Kidney (tissue), 14 donors: ENCODE data around the gene ZNF385C. TPM values are rescaled to one million over a fixed set of nuclear protein-coding genes. Genes with fewer than 3 reads are reported as not detected.

Source experiments
- DNase-seq, 5 donors: peaks; one replicate each; pipeline ENCODE4 v3.0.0-alpha.2; 2013 to 2020
- FAIRE-seq: peaks from 2 replicates; lab custom pipeline; 2012; peaks lifted over from hg19 to GRCh38; lab: Jason Lieb, UNC
- H3K27ac ChIP-seq, 2 donors: one replicate each; pipeline ENCODE4 v1.7.0; 2013; ENCODE audit warnings: low read depth in 2 of 2, low read length in 2 of 2, inconsistent platforms in 1 of 2
- H3K27me3 ChIP-seq: one replicate; pipeline ENCODE4 v1.7.1; 2013; ENCODE audit warnings: low read length, inconsistent platforms; ENCODE audit not compliant: control insufficient read depth, insufficient read depth
- H3K36me3 ChIP-seq, 3 donors: one replicate each; pipeline versions ENCODE4 v1.7.0 to v1.7.1; 2013; ENCODE audit warnings: low read length in 3 of 3, control low read depth in 1 of 3, inconsistent platforms in 1 of 3; ENCODE audit not compliant: insufficient read depth in 3 of 3, control insufficient read depth in 2 of 3
- H3K4me1 ChIP-seq, 3 donors: one replicate each; pipeline versions ENCODE4 v1.7.0 to v1.7.1; 2013; ENCODE audit warnings: low read length in 3 of 3, inconsistent platforms in 1 of 3, low read depth in 1 of 3; ENCODE audit not compliant: control insufficient read depth in 2 of 3, insufficient read depth in 2 of 3
- H3K4me3 ChIP-seq, 3 donors: one replicate each; pipeline versions ENCODE4 v1.7.0 to v1.8.1; 2013; ENCODE audit warnings: low read length in 3 of 3, control low read depth in 1 of 3, inconsistent platforms in 1 of 3
- H3K9ac ChIP-seq, 3 donors: one replicate each; pipeline versions ENCODE4 v1.7.0 to v1.7.1; 2013; ENCODE audit warnings: low read length in 3 of 3, control low read depth in 1 of 3, inconsistent platforms in 1 of 3
- H3K9me3 ChIP-seq, 3 donors: one replicate each; pipeline versions ENCODE4 v1.7.0 to v1.7.1; 2013; ENCODE audit warnings: low read length in 3 of 3, control low read depth in 1 of 3, inconsistent platforms in 1 of 3; ENCODE audit not compliant: control insufficient read depth in 2 of 3, insufficient read depth in 1 of 3
- intact Hi-C: fragments of 100-400 bp; cut with DNase I; formaldehyde crosslinking; loops from one replicate; pipeline ENCODE4 v1.11.1; 2022
- polyA plus RNA-seq: library from polyadenylated mRNA; stranded (reverse); fragments of 350-450 nt; fragmentation: Illumina TruSeq; extraction: RNeasy Lipid Tissue Mini Kit (QIAGEN cat#74804); gene quantifications from one replicate; pipeline ENCODE4 v1.2.3, GENCODE V29; 2014; ENCODE audit warnings: low read depth, low replicate concordance; ENCODE audit not compliant: insufficient read depth
- total RNA-seq: library from RNA; stranded (reverse); fragmentation: NEBNext Ultra II Directional; extraction: Animal tissue kit (Norgen Biotek cat#: 25700); gene quantifications from one replicate; pipeline ENCODE4 v1.2.1, GENCODE V29; 2021
- TF ChIP-seq, protein P1 (sequence below): IDR thresholded peaks from 3 replicates; pipeline ENCODE4 v1.5.1; 2012; ENCODE audit warnings: mild to moderate bottlenecking, moderate library complexity, borderline replicate concordance; ENCODE audit not compliant: insufficient read depth; ENCODE audit errors: extremely low read depth
- donor health status: control.
- donor health status: control.
- donor health status: control.
- donor health status: control.
- donor health status: control.
- donor health status: DM: yes; HTN: yes; CAD: no.
- donor health status: Normal renal cell carcinoma (clear cell type).

ZNF385C gene
- total and polyA plus RNA-seq, 2 donors from 2014 or later, result 1.1 to 1.2 TPM

DNA sequence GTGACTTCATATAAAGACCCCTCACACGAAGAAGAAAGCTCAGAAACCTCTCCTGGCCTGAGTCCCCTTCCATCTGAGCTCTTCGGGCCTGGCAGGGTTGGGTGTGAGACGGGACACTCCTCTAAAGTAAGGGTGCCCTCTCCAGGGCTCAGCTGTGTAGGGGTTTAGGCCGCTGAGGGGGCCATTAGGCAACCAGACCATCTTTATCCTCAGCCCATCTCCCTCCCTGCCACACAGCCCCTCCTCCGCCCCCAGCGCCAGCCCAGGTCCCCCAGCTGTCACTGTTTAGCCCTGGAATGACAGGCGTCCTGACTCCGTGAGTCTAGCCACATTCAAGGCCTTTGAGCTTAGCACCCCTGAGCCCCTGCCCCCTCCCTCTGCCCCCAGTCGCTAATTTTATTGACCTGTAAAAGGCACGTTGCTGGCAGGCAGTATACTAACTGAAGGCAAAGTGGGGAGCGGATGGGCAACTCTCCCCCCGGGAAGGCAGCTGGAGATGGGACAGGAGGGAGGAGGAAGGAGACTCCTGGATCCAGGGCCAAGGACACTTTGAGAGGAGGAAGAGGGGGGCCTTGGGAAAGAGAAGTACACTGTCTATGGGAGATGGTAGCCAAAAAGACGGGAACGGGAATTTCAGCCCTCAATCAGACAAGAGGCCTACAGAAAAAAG, 592 bp upstream of the ZNF385C start:
- peaks cover 11% of the 10 kb centered on the region for H3K27me3 ChIP-seq
- peaks cover 0 to 3% (median 0%) of the 10 kb centered on the region in 3 donors for H3K36me3 ChIP-seq
- no peak overlapping the region for H3K4me3 ChIP-seq
- no peak overlapping the region for H3K9ac ChIP-seq
- intact Hi-C loops, result no loop called here
- H3K27ac ChIP-seq, result no peak overlapping the region
- DNase-seq, result peak in 1 of 5 donors; percentile 45
- TF ChIP-seq, protein P1, sequence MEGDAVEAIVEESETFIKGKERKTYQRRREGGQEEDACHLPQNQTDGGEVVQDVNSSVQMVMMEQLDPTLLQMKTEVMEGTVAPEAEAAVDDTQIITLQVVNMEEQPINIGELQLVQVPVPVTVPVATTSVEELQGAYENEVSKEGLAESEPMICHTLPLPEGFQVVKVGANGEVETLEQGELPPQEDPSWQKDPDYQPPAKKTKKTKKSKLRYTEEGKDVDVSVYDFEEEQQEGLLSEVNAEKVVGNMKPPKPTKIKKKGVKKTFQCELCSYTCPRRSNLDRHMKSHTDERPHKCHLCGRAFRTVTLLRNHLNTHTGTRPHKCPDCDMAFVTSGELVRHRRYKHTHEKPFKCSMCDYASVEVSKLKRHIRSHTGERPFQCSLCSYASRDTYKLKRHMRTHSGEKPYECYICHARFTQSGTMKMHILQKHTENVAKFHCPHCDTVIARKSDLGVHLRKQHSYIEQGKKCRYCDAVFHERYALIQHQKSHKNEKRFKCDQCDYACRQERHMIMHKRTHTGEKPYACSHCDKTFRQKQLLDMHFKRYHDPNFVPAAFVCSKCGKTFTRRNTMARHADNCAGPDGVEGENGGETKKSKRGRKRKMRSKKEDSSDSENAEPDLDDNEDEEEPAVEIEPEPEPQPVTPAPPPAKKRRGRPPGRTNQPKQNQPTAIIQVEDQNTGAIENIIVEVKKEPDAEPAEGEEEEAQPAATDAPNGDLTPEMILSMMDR, result no peak
- no peaks in the 10 kb centered on the region for H3K9me3 ChIP-seq
- FAIRE-seq, result no peak
- peaks cover 0 to 5% (median 0%) of the 10 kb centered on the region in 3 donors for H3K4me1 ChIP-seq

DNA sequence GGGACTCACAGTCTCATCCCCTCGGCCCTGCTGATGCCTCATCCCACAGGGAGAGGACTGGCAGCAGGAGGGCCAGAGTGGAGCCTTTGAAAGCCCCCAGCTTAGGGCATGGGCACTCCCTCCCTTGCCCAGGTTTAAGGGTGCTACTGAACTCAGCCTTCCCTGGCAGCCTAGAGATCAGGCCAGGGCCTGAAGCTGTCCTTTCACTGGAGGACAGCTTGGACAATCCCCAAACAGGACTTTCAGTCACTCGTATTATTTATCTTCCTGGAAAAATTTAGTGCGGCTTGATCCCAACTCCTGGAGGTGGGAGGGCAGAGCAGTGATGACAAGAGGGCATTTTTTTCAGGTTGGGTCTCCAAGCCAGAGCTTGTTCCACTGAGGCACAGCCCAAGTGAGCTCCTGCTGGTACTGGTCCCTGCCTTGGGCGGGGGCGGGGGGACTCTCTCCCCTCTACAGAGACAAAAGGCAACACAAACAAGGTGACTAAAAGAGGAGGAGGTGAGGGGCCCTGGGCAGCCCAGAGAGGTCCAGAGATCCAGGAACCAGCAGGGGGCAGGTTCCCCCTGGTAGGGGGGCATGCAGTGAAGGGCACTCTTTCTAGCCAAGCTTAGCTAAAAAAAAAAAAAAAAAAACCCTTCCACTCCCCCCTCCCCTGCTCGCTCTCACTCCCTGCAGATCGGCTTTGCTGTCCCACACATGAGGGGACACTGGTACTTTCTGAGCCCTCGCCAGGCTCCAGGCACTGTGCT, 1.7 kb downstream of the ZNF385C start:
- FAIRE-seq (no peak), DNase-seq (no peak)
- Histone ChIP-seq H3K9ac (no peak overlapping the region), H3K27ac (no peak overlapping the region), H3K36me3 (no peaks in the 10 kb centered on the region), H3K27me3 (peaks cover 11% of the 10 kb centered on the region), H3K4me1 (peaks cover 0 to 5% (median 0%) of the 10 kb centered on the region in 3 donors), H3K4me3 (no peak overlapping the region), H3K9me3 (no peaks in the 10 kb centered on the region)
- TF ChIP-seq, protein P1, result no peak
- intact Hi-C loops, result no loop called here

DNA sequence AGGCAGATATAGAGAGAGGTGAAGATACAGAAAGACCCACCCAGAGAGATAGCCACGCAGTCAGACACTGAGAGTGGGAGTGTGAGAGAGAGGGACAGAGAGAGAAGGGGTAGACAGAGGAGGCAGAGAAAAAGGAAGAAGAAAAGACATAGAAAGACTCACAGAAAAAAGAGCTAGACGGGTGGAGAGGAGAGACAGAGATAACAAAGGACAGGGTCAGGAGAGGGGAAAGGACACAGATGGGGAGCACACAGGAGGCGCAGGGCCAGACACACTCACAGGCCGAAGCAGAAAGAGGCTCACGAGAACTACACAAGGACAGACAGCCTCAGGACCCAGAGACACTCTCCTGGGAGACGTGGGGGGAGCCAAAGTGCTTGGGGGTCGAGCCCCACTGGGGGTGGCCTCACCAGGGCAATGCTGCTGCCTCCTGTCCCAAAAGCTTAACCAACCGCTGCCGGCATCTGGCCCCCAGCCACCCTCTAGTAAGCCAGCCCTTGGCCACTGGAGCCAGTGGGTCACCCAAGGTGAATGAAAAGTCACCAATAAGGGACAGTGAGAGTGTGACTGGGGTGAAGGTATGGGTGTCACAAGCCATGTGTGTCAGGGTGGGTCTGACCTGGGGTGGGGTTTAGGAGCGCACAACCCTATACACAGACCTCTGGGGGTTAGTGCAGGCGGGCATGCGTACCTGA, 3.8 kb downstream of the ZNF385C start:
- TF ChIP-seq, protein P1, result no peak
- intact Hi-C loops, result no loop called here
- DNase-seq, result no peak
- Histone ChIP-seq H3K9ac (no peak overlapping the region), H3K36me3 (no peaks in the 10 kb centered on the region), H3K4me3 (no peak overlapping the region), H3K27me3 (peaks cover 11% of the 10 kb centered on the region), H3K9me3 (no peaks in the 10 kb centered on the region), H3K27ac (no peak overlapping the region), H3K4me1 (peaks cover 0 to 5% (median 0%) of the 10 kb centered on the region in 3 donors)
- FAIRE-seq, result no peak
